Heart left ventricle (tissue), 16 donors: Measurements from ENCODE around the gene LSAMP. TPM values are rescaled to one million over a fixed set of nuclear protein-coding genes. Genes with fewer than 3 reads are reported as not detected.

Source experiments
- ATAC-seq, 4 donors: fragments of 200-7000 bp; cut with Tn5 transposase; one replicate each; pipeline ENCODE4 v1.9.1; 2020 to 2022; ENCODE audit warnings: moderate library complexity in 4 of 4, mild to moderate bottlenecking in 3 of 4, moderate number of reproducible peaks in 1 of 4
- DNase-seq, 5 donors: peaks; one replicate each; pipeline ENCODE4 v3.0.0-alpha.2; 2020
- H3K27ac ChIP-seq, 12 donors: fragments of 200-600 bp; sonication (generic) in 4 of 12; one replicate each; pipeline versions ENCODE4 v1.5.0 to v1.8.0; 2016 to 2022; ENCODE audit warnings: mild to moderate bottlenecking in 2 of 12
- H3K27me3 ChIP-seq, 9 donors: fragments of 200-600 bp; sonication (generic) in 2 of 9; one replicate each; pipeline versions ENCODE4 v1.5.1 to v1.8.0; 2016 to 2022; ENCODE audit warnings: mild to moderate bottlenecking in 3 of 9
- H3K36me3 ChIP-seq, 9 donors: fragments of 200-600 bp; sonication (generic) in 2 of 9; one replicate each; pipeline versions ENCODE4 v1.5.0 to v1.8.0; 2018 to 2022; ENCODE audit warnings: mild to moderate bottlenecking in 2 of 9
- H3K4me1 ChIP-seq, 12 donors: fragments of 200-600 bp; sonication (generic) in 4 of 12; one replicate each; pipeline versions ENCODE4 v1.5.0 to v1.8.0; 2016 to 2022; ENCODE audit warnings: mild to moderate bottlenecking in 3 of 12
- H3K4me3 ChIP-seq, 12 donors: fragments of 200-600 bp; sonication (generic) in 4 of 12; one replicate each; pipeline versions ENCODE4 v1.5.0 to v1.8.0; 2017 to 2022; ENCODE audit warnings: mild to moderate bottlenecking in 9 of 12, moderate library complexity in 4 of 12
- H3K9me3 ChIP-seq, 12 donors: fragments of 200-600 bp; sonication (generic) in 4 of 12; one replicate each; pipeline versions ENCODE4 v1.5.0 to v1.8.0; 2016 to 2022; ENCODE audit warnings: mild to moderate bottlenecking in 1 of 12
- CTCF ChIP-seq, 12 donors: fragments of 200-600 bp; sonication (generic) in 4 of 12; IDR thresholded peaks; one replicate each; pipeline versions ENCODE4 v1.5.0 to v1.8.0; 2018 to 2022; ENCODE audit warnings: antibody characterized with exemption in 12 of 12, mild to moderate bottlenecking in 5 of 12
- POLR2A ChIP-seq, 2 donors: fragments of 450-650 bp; IDR thresholded peaks; one replicate each; pipeline ENCODE4 v1.6.1; 2017; ENCODE audit warnings: antibody characterized with exemption in 2 of 2, mild to moderate bottlenecking in 2 of 2, moderate library complexity in 2 of 2
- WGBS, 4 donors: extraction: QIAGEN DNeasy Blood & Tissue Kit in 2 of 4; methylation state at CpG; one replicate each; pipeline versions ENCODE4 v1.1.5 to v1.1.7; 2013 to 2018; 5-methylcytosine and 5-hydroxymethylcytosine counted together
- intact Hi-C, 10 donors: fragments of 100-400 bp; cut with DNase I; formaldehyde crosslinking; loops; one replicate each; pipeline versions ENCODE4 v1.11.1 to v1.14.2; 2022
- polyA plus RNA-seq, 2 donors: library from polyadenylated mRNA; stranded (reverse); fragments of 200-250 nt; gene quantifications; one replicate each; pipeline ENCODE4 v1.2.3, GENCODE V29; 2013
- total RNA-seq, 9 donors: library from RNA; depleted of rRNA in 2 of 9; stranded (reverse); fragments of >200 nt in 2 of 9; fragmentation: NEBNext Ultra II Directional in 3 of 9; extraction: Animal tissue kit (Norgen Biotek cat#: 25700) in 3 of 9; gene quantifications; one replicate each; pipeline versions ENCODE4 v1.1.0 to v1.2.4, GENCODE V29; 2016 to 2023
- donor health status: ischemic (EF 13 %, LVEDD 7.1; RV severe dilation, severe dysfunction).
- donor health status: healthy with polysubstance abuse.
- donor health status: DM: no; HTN: yes; CAD: no.
- donor health status: DM: no; HTN: no; CAD: no.
- donor health status: ischemic (EF 25% LVEDD 6.9; RV normal size, moderate dysfunction).
- donor health status: ischemic (EF 25% LVEDD 5.7; RV mildly dilated, moderate dysfunction).
- donor health status: healthy.
- donor health status: DM: yes; HTN: yes; CAD: no.
- donor health status: ischemic (EF 35%, LVEDD 5.7; RV mildly dilated, moderate dysfunction).
- donor health status: nonischemic (EF 11% LVEDD 7.7; RV severe dilation, severe dysfunction).
- donor health status: DM: yes; HTN: yes; CAD: no.
- donor health status: PGD.
- donor health status: ischemic (EF 29% LVEDD 5.4; RV normal size, mild dysfunction).
- donor health status: nonischemic (EF 23%, LVEDD 6.1; RV moderate dilation, normal function).

The LSAMP gene
- total and polyA plus RNA-seq, 11 donors: 1.6 to 52.3 (median 7.2) TPM

GRCh38 chr3:116445990-116446389 is 703 bp upstream of the LSAMP start:
- Histone ChIP-seq H3K9me3 (no peaks in the 10 kb centered on the region), H3K27me3 (peaks cover 0 to 24% (median 0%) of the 10 kb centered on the region in 9 donors), H3K27ac (peak overlapping the region in 1 of 12 donors; percentile 52), H3K4me1 (peaks cover 0 to 3% (median 0%) of the 10 kb centered on the region in 12 donors), H3K36me3 (no peaks in the 10 kb centered on the region), H3K4me3 (no peak overlapping the region)
- intact Hi-C loops: no loop called here
- TF ChIP-seq POLR2A (IDR thresholded peaks at IDR 0.05) (no peak), CTCF (IDR thresholded peaks at IDR 0.05) (no peak)
- WGBS, 4 donors: 46 to 56% (median 54%) methylated on average over 2 of the region's 2 CpGs
- DNase-seq (no peak), ATAC-seq (no peak)

- H3K9me3 ChIP-seq: no peaks in the 10 kb centered on the region
- H3K27me3 ChIP-seq: peaks cover 0 to 29% (median 0%) of the 10 kb centered on the region in 9 donors
- TF ChIP-seq POLR2A (IDR thresholded peaks at IDR 0.05) (no peak), CTCF (IDR thresholded peaks at IDR 0.05) (no peak)
- H3K27ac ChIP-seq: peak overlapping the region in 1 of 12 donors; percentile 52
- intact Hi-C loops: no loop called here
- DNase-seq (peak in 1 of 5 donors; percentile 18), ATAC-seq (peak in 1 of 4 donors; percentile 50)
- H3K4me3 ChIP-seq: peak overlapping the region in 10 of 12 donors; percentile 6 to 54 (median 40)
- peaks cover 0 to 3% (median 0%) of the 10 kb centered on the region in 12 donors for H3K4me1 ChIP-seq
- WGBS, 4 donors: 1% methylated on average over 21 to 26 of the region's 26 CpGs
- no peaks in the 10 kb centered on the region for H3K36me3 ChIP-seq
Measured at GRCh38 chr3:116444819-116445310, 422 bp downstream of the LSAMP start.

- intact Hi-C loops: no loop called here
- Histone ChIP-seq H3K27me3 (peaks cover 0 to 29% (median 0%) of the 10 kb centered on the region in 9 donors), H3K4me3 (peak overlapping the region in 6 of 12 donors; percentile 34 to 54 (median 42)), H3K27ac (peak overlapping the region in 1 of 12 donors; percentile 52), H3K9me3 (no peaks in the 10 kb centered on the region), H3K4me1 (peaks cover 0 to 3% (median 0%) of the 10 kb centered on the region in 12 donors), H3K36me3 (no peaks in the 10 kb centered on the region)
- DNase-seq: no peak
- no peak for ATAC-seq
- 3 to 11% (median 6%) methylated on average over 2 of the region's 2 CpGs for WGBS, 4 donors
- TF ChIP-seq CTCF (IDR thresholded peaks at IDR 0.05): no peak
- no peak for TF ChIP-seq POLR2A (IDR thresholded peaks at IDR 0.05)
Measured at GRCh38 chr3:116444115-116444747, 1.1 kb downstream of the LSAMP start.

- no peaks in the 10 kb centered on the region for H3K36me3 ChIP-seq
- H3K4me1 ChIP-seq: peaks cover 0 to 3% (median 0%) of the 10 kb centered on the region in 12 donors
- intact Hi-C loops: no loop called here
- peak overlapping the region in 7 of 12 donors; percentile 7 to 54 (median 42) for H3K4me3 ChIP-seq
- H3K27me3 ChIP-seq: peaks cover 0 to 29% (median 0%) of the 10 kb centered on the region in 9 donors
- 15 to 33% (median 24%) methylated on average over 4 of the region's 4 CpGs for WGBS, 4 donors
- no peak overlapping the region for H3K27ac ChIP-seq
- TF ChIP-seq CTCF (IDR thresholded peaks at IDR 0.05) (no peak), POLR2A (IDR thresholded peaks at IDR 0.05) (no peak)
- H3K9me3 ChIP-seq: no peaks in the 10 kb centered on the region
- DNase-seq: no peak
- ATAC-seq: no peak
Measured at GRCh38 chr3:116443191-116443661, 2.1 kb downstream of the LSAMP start.
